Cardiac fibroblast (primary cell): ENCODE measurements around the gene DMWD.

ENCODE experiments used
- DNase-seq, 2 donors: peaks; one replicate each; pipeline versions ENCODE4 v3.0.0 to v3.0.0-alpha.2; 2010; ENCODE audit warnings: low read depth in 2 of 2
- H3K4me3 ChIP-seq, 2 donors: replicated peaks in 1 of 2; 1 replicate in 1 of 2; 2 replicates in 1 of 2; pipeline ENCODE4 v1.5.1; 2011; ENCODE audit warnings: low read depth in 2 of 2, low read length in 2 of 2, mild to moderate bottlenecking in 2 of 2, moderate library complexity in 1 of 2
- TF ChIP-seq, protein P1 (sequence below): IDR thresholded peaks from one replicate; pipeline ENCODE4 v1.5.1; 2011; ENCODE audit warnings: low read depth, mild to moderate bottlenecking, low read length, inconsistent platforms

Gene DMWD

DNA sequence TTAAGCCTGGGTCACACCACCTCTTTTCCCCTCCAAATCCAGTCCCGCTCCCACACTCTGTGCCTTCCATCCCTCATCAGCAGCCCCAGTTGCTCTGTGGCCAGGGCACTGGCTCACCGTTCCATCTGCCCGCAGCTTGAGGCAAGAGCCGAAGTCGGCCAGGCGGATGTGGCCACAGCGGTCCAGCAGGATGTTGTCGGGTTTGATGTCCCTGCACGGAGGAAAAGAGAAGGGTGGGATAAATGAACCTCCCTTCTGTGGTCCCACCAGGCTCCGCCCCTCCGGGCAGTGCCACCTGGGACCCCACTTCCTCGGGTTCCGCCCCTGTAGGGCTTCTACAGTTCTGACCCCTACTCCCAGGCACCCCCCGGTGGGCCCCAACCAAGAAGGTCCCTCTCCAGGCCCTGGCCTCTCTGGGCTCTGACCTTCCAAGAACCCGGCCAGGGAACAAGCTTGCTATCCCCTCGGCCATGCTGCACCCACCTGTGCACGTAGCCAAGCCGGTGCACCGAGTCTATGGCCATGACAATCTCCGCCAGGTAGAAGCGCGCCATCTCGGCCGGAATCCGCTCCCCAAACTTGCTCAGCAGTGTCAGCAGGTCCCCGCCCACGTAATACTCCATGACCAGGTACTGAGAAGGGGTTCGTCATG is 14.5 kb downstream of the DMWD start:
- no peak for DNase-seq
- H3K4me3 ChIP-seq, result no peak overlapping the region
- TF ChIP-seq, protein P1, sequence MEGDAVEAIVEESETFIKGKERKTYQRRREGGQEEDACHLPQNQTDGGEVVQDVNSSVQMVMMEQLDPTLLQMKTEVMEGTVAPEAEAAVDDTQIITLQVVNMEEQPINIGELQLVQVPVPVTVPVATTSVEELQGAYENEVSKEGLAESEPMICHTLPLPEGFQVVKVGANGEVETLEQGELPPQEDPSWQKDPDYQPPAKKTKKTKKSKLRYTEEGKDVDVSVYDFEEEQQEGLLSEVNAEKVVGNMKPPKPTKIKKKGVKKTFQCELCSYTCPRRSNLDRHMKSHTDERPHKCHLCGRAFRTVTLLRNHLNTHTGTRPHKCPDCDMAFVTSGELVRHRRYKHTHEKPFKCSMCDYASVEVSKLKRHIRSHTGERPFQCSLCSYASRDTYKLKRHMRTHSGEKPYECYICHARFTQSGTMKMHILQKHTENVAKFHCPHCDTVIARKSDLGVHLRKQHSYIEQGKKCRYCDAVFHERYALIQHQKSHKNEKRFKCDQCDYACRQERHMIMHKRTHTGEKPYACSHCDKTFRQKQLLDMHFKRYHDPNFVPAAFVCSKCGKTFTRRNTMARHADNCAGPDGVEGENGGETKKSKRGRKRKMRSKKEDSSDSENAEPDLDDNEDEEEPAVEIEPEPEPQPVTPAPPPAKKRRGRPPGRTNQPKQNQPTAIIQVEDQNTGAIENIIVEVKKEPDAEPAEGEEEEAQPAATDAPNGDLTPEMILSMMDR, result no peak

DNA sequence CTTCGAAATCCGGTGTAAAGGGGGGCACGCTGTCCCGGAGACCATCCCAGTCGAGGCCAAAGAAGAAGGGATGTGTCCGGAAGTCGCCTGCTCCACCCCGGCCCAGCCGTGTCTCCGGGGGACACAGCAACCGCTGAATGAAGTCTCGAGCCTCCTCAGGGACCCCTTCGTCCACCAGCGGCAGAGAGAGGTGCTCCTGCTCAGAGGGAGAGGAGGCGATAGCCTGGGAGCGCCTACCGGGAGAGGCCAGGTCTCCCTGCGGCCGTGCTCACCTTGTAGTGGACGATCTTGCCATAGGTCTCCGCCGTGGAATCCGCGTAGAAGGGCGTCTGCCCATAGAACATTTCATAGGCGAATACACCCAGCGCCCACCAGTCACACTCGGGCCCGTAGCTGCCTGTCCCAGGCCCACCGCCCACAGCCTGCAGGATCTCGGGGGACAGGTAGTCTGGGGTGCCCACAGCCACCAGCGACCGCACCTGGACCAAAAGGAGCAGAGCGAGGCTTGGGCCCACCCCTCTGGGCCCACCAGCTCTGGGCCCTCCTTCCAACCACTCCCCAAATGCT is 15.2 kb downstream of the DMWD start:
- no peak for DNase-seq
- no peak overlapping the region for H3K4me3 ChIP-seq
- TF ChIP-seq, protein P1, result no peak

DNA sequence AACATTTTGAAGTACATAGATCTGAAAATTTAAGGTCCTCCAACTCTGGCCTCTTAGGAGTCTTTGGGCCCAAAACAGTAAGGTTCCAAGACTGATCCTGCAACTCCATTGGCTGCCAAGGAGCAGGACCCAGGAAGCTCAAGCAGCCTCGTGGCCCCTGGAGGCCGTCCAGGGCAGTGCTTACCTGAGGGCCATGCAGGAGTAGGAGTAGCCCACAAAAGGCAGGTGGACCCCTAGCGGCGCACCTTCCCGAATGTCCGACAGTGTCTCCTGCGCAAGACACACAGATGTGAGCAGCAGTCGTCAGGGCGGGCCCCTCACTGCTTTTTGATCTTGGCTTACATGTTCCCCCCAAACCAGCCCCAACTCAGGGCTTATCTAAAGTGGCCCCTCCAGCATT is 17.9 kb downstream of the DMWD start:
- DNase-seq, result no peak
- TF ChIP-seq, protein P1, result no peak
- H3K4me3 ChIP-seq, result no peak overlapping the region

DNA sequence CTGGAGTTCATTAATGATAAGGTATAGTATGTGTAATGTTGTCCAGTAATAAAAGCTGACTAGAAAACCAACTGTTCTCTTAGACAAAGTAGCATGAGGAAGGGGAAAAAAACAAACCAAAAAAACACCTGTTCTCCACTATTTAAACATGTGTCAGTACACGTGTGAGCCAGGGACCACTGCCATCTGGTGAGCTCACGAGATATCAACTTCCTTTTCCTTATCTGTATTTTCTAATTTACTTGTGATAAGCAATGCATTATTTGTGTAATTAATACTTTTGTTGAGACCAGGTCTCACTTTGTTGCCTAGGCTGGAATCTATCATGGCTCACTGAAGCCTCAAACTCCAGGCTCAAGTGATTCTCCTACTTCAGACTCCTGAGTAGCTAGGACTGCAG is 19.3 kb downstream of the DMWD start:
- no peak overlapping the region for H3K4me3 ChIP-seq
- DNase-seq, result no peak

DNA sequence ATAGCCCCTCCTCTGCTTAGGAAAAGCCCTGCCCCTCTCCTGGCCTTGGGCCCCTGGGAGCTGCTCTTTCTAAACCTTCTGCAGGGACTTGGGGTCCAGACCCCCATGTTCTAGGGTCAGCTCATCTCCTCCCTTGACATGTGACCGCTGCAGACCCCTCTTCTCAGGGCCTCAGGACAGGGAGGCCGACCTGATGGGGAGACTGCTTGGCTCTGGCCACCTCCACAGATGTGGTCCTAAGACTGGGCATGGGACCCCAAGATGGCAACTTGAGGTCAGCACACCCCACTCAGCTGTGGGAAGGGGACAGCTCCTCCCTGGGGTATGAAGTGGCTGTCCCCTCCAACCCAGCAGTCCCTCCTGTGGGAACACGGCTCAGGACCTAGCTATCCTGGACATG is 19.7 kb downstream of the DMWD start:
- no peak for DNase-seq
- no peak overlapping the region for H3K4me3 ChIP-seq
- TF ChIP-seq, protein P1, result no peak

More for the DNA sequence above, 19.3 kb downstream of the DMWD start:
- TF ChIP-seq, protein P1, result no peak

DNA sequence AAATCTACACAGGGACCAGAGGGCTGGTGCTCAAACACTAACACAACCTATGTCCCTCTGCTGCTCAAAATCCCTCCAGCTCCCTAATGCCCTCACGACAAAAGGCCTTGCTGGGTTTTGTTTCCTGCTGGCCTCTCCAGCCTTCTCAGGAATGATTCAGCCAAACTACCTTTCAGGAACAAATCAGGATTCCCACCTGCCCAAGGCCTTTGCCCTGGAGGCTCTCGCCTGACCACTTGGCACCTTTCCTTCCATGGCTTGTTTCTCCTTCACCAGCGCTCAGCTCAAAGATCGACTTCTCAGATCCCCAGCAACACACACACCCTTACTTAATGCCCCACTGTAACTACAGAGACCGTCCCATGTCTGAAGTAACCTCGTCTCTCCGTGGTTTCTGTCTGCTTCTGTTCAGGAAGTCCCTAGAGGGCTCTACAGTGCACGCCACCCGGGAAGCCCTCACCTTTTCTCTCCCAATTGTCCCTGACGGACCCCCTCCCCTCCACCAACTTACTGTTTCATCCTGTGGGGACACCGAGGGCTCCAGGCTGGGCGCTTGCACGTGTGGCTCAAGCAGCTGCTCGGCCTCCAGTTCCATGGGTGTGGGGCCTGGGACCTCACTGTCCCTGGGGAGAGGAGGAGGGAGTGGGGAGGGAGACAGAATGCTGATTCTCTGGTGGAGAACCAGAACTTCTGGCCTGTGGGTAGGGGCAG is 20.4 kb downstream of the DMWD start:
- no peak overlapping the region for H3K4me3 ChIP-seq
- TF ChIP-seq, protein P1, result no peak
- DNase-seq, result no peak
